A549 (cell line): ENCODE measurements around the gene ATP8B4.

Experiments used
- CTCF ChIP-seq: fragments of >200 bp; sonication (Bioruptor Twin); formaldehyde crosslinking; IDR thresholded peaks from 3 replicates; pipeline ENCODE4 v1.5.1; 2016
- FOSL2 ChIP-seq, 2 experiments: fragments of 450-650 bp in 1 of 2; fragments of >200 bp in 1 of 2; sonication (Bioruptor Twin) in 1 of 2; formaldehyde crosslinking; IDR thresholded peaks; 2 replicates each; pipeline versions ENCODE4 v1.5.0 to v1.6.1; 2016 to 2020; ENCODE audit warnings: mild to moderate bottlenecking in 1 of 2, moderate library complexity in 1 of 2
- POLR2A ChIP-seq: IDR thresholded peaks from 2 replicates; pipeline ENCODE4 v1.6.1; 2012; ENCODE audit warnings: mild to moderate bottlenecking, low read length
- REST ChIP-seq: fragments of 200-600 bp; sonication (generic); IDR thresholded peaks from 2 replicates; pipeline ENCODE4 v1.6.1; 2016; ENCODE audit warnings: antibody characterized with exemption, mild to moderate bottlenecking, moderate library complexity

- TF ChIP-seq REST (no peak), POLR2A (no peak), CTCF (peak; percentile 93), FOSL2 (IDR thresholded peaks at IDR 0.05) (no peak), FOSL2 (CRISPR knock-in tag; IDR thresholded peaks at IDR 0.05) (peak; percentile 93)
Measured at GRCh38 chr15:50145451-50145872, 26.4 kb upstream of the ATP8B4 start.
